ENCODE results near the gene CALD1.

Gene CALD1

DNA sequence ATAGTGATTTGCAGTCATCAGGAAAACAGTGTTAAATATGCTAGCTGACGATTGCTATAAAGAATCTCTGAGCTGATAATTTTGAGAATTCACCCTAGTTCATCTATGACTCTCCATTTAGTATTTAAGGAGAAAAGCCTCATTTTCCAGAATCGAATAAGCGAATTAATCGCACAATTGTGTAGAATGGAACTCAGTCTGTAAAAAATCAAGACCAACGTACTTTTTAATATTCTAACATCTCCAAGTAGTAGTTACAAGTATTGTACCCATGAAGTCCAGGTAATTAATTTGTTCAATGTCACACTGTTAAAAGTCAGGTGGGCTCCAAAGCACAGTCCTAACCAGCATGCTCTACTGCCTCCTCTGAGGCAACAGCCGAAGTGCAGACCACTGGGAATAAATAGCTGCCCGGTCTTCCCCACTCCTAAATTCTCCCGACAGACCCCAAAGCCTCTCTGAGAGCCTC lies 206.5 kb downstream of the CALD1 start:
- H2AFZ ChIP-seq (ENCODE audit: low read length), result peak overlapping the region; percentile 99
- no peaks in the 10 kb centered on the region for H3K9me3 ChIP-seq (ENCODE audit: insufficient read depth, low read depth, low read length)
- H3K9me2 ChIP-seq (replicated peaks; ENCODE audit: low read depth, low read length), result no peaks in the 10 kb centered on the region
- no peaks in the 10 kb centered on the region for H3F3A ChIP-seq (ENCODE audit: low read depth)
- peaks cover 26% of the 10 kb centered on the region for H3K4me1 ChIP-seq (ENCODE audit: insufficient read depth, low read length, poor library complexity, severe bottlenecking)
- H3K9ac ChIP-seq (ENCODE audit: low read depth, low read length, poor library complexity, severe bottlenecking), result peak overlapping the region; percentile 86
- peaks cover 9% of the 10 kb centered on the region for H3K27me3 ChIP-seq (ENCODE audit: insufficient read depth, low read length, poor library complexity, severe bottlenecking)
- peak overlapping the region; percentile 72 for H3K4me2 ChIP-seq (ENCODE audit: low read depth, low read length, poor library complexity, severe bottlenecking)
- peak overlapping the region; percentile 87 for H3K4me3 ChIP-seq (ENCODE audit: low read length, poor library complexity, severe bottlenecking)
- no peaks in the 10 kb centered on the region for H4K20me1 ChIP-seq (ENCODE audit: insufficient read depth, low read length, poor library complexity, severe bottlenecking)
- H3K79me2 ChIP-seq (ENCODE audit: insufficient read depth, low read length), result peaks cover 37% of the 10 kb centered on the region
- no peak for TF ChIP-seq EZH2phosphoT487 (IDR thresholded peaks at IDR 0.05; ENCODE audit: borderline replicate concordance)
- TF ChIP-seq, protein P1, sequence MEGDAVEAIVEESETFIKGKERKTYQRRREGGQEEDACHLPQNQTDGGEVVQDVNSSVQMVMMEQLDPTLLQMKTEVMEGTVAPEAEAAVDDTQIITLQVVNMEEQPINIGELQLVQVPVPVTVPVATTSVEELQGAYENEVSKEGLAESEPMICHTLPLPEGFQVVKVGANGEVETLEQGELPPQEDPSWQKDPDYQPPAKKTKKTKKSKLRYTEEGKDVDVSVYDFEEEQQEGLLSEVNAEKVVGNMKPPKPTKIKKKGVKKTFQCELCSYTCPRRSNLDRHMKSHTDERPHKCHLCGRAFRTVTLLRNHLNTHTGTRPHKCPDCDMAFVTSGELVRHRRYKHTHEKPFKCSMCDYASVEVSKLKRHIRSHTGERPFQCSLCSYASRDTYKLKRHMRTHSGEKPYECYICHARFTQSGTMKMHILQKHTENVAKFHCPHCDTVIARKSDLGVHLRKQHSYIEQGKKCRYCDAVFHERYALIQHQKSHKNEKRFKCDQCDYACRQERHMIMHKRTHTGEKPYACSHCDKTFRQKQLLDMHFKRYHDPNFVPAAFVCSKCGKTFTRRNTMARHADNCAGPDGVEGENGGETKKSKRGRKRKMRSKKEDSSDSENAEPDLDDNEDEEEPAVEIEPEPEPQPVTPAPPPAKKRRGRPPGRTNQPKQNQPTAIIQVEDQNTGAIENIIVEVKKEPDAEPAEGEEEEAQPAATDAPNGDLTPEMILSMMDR (conservative IDR thresholded peaks at IDR 0.05; ENCODE audit: low read length), result no peak
- H3K36me3 ChIP-seq (ENCODE audit: insufficient read depth, low read length), result no peaks in the 10 kb centered on the region

DNA sequence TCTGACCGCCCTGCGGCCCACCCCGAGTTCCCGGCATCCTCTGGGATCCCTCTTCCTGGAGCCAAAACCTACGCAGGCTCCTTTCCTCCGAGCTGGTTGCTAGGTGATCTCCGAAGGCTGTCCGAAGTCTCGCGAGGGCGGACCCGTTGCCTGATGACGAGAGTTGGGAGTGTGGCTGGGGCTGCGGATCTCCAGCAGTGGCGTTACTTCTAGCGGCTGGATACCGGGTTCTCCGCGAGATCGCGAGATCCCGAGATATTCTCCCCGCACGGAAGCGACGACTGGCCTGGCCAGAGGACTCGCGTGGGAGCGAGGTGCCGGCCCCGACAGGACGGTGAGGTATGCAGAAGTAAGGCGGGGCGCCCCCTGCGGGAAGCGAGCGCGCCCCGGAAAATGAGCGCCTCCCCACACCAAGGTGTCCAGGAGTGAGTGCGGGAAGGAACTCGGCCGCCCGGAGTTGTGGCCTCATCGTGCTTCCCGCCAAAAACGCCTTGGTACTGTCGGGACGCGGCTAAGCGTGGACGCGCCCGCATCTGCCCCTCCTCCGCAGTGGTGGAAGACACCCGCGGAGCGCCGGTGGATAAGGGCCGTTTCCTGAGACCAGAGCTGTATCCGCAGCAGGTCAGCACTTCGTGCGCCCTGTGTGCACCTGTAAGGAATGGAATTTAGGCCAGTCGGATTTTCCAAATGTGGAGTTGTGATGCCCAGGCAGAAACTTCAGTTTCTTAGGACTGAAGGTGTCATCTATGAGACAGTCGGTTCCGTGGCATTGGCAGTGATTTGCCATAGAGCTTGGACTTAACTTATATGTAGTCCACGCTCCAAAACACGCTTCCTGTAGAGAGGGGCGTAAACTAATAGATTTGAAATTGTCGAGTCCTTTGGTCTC lies 207.2 kb downstream of the CALD1 start, which contains the start of gene AGBL3:
Gene AGBL3 (plus strand): TSS at position 146 of the 889 bp plus-strand sequence. CDS start 1,426 bp downstream, outside the sequence.
- H3K9ac ChIP-seq (ENCODE audit: low read depth, low read length, poor library complexity, severe bottlenecking), result peak within 1 kb of the TSS; percentile 86
- TF ChIP-seq, protein P1 (conservative IDR thresholded peaks at IDR 0.05; ENCODE audit: low read length), result peak; percentile 61
- TF ChIP-seq EZH2phosphoT487 (IDR thresholded peaks at IDR 0.05; ENCODE audit: borderline replicate concordance), result no peak
- H3K4me1 ChIP-seq (ENCODE audit: insufficient read depth, low read length, poor library complexity, severe bottlenecking), result peaks cover 32% of the 10 kb centered on the region
- H3K4me2 ChIP-seq (ENCODE audit: low read depth, low read length, poor library complexity, severe bottlenecking), result peak within 1 kb of the TSS; percentile 72
- no peaks in the 10 kb centered on the region for H3K9me3 ChIP-seq (ENCODE audit: insufficient read depth, low read depth, low read length)
- H3K27me3 ChIP-seq (ENCODE audit: insufficient read depth, low read length, poor library complexity, severe bottlenecking), result peaks cover 9% of the 10 kb centered on the region
- H3K36me3 ChIP-seq (ENCODE audit: insufficient read depth, low read length), result no peaks in the 10 kb centered on the region
- peak within 1 kb of the TSS; percentile 87 for H3K4me3 ChIP-seq (ENCODE audit: low read length, poor library complexity, severe bottlenecking)
- no peaks in the 10 kb centered on the region for H3F3A ChIP-seq (ENCODE audit: low read depth)
- no peaks in the 10 kb centered on the region for H3K9me2 ChIP-seq (replicated peaks; ENCODE audit: low read depth, low read length)
- no peaks in the 10 kb centered on the region for H4K20me1 ChIP-seq (ENCODE audit: insufficient read depth, low read length, poor library complexity, severe bottlenecking)
- peak within 1 kb of the TSS; percentile 99 for H2AFZ ChIP-seq (ENCODE audit: low read length)
- H3K79me2 ChIP-seq (ENCODE audit: insufficient read depth, low read length), result peaks cover 38% of the 10 kb centered on the region

DNA sequence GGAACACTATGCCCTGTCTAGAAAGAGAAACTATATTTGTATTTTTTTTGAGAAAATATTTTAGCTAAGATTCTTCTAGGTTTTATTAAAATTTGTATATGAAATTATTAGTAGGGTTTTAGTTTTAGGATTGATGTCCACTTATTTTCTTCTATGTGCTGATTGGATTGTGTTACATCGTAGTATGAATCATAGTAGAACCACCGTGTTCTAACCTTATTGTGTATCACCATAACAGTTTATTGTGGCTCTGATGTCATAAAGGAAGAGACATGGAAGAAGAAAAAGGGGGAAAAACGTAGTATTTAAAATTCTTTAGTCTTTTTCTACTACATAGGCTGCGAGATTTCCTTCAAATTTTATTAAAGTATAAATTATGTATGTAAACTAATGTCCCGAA lies 208.7 kb downstream of the CALD1 start:
- Histone ChIP-seq H3K79me2 (ENCODE audit: insufficient read depth, low read length) (peaks cover 38% of the 10 kb centered on the region), H3K4me3 (ENCODE audit: low read length, poor library complexity, severe bottlenecking) (peak overlapping the region; percentile 87), H3F3A (ENCODE audit: low read depth) (no peaks in the 10 kb centered on the region), H3K9me2 (replicated peaks; ENCODE audit: low read depth, low read length) (no peaks in the 10 kb centered on the region), H3K9ac (ENCODE audit: low read depth, low read length, poor library complexity, severe bottlenecking) (peak overlapping the region; percentile 86), H3K4me1 (ENCODE audit: insufficient read depth, low read length, poor library complexity, severe bottlenecking) (peaks cover 32% of the 10 kb centered on the region), H3K4me2 (ENCODE audit: low read depth, low read length, poor library complexity, severe bottlenecking) (peak overlapping the region; percentile 67), H4K20me1 (ENCODE audit: insufficient read depth, low read length, poor library complexity, severe bottlenecking) (no peaks in the 10 kb centered on the region), H3K36me3 (ENCODE audit: insufficient read depth, low read length) (no peaks in the 10 kb centered on the region), H3K27me3 (ENCODE audit: insufficient read depth, low read length, poor library complexity, severe bottlenecking) (peaks cover 9% of the 10 kb centered on the region), H2AFZ (ENCODE audit: low read length) (no peak overlapping the region), H3K9me3 (ENCODE audit: insufficient read depth, low read depth, low read length) (no peaks in the 10 kb centered on the region)
- TF ChIP-seq EZH2phosphoT487 (IDR thresholded peaks at IDR 0.05; ENCODE audit: borderline replicate concordance), result no peak
- TF ChIP-seq, protein P1 (conservative IDR thresholded peaks at IDR 0.05; ENCODE audit: low read length), result no peak

Data from Loucy (cell line).